ENCODE measurements around the gene COLEC11.
"Not testable (repeated sequence)": the region's sequence is repeated elsewhere in the genome, so short reads cannot be mapped to it uniquely, and the experiment has no call there.

COLEC11 gene

GRCh38 chr2:3594493-3595281 is at the start of gene COLEC11:
Gene COLEC11 (plus strand): TSS chr2:3595112. CDS start chr2:3604341, 9,229 bp downstream.
- DNase-seq (ENCODE audit: low read depth) = no peak

- no peak for DNase-seq (ENCODE audit: low read depth)
Observed at GRCh38 chr2:3545788-3546478, 49.0 kb upstream of the COLEC11 start.

GRCh38 chr2:3547915-3548314 is 47.0 kb upstream of the COLEC11 start:
- no peak for DNase-seq (ENCODE audit: low read depth)

GRCh38 chr2:3553946-3554345 is 41.0 kb upstream of the COLEC11 start:
- no peak for DNase-seq (ENCODE audit: low read depth)

- DNase-seq (ENCODE audit: low read depth) = no peak
Observed at GRCh38 chr2:3557639-3558204, 37.2 kb upstream of the COLEC11 start.

GRCh38 chr2:3558205-3559014 is 36.5 kb upstream of the COLEC11 start, which contains the start of gene RNASEH1:
Gene RNASEH1 (minus strand): TSS chr2:3558333. CDS start chr2:3558260, 73 bp downstream.
- peak; percentile 86 for DNase-seq (ENCODE audit: low read depth)

- DNase-seq (ENCODE audit: low read depth) = no peak
Observed at GRCh38 chr2:3563521-3563976, 31.4 kb upstream of the COLEC11 start.

GRCh38 chr2:3565117-3565516 is 29.8 kb upstream of the COLEC11 start:
- no peak for DNase-seq (ENCODE audit: low read depth)

GRCh38 chr2:3566806-3567205 is 28.1 kb upstream of the COLEC11 start:
- DNase-seq (ENCODE audit: low read depth) = no peak

- not testable (repeated sequence) for DNase-seq (ENCODE audit: low read depth)
Observed at GRCh38 chr2:3569656-3570055, 25.3 kb upstream of the COLEC11 start.

GRCh38 chr2:3571284-3571683 is 23.6 kb upstream of the COLEC11 start:
- DNase-seq (ENCODE audit: low read depth) = no peak

GRCh38 chr2:3572620-3573019 is 22.3 kb upstream of the COLEC11 start:
- no peak for DNase-seq (ENCODE audit: low read depth)

- no peak for DNase-seq (ENCODE audit: low read depth)
Observed at GRCh38 chr2:3574155-3574554, 20.8 kb upstream of the COLEC11 start.

GRCh38 chr2:3575534-3576262 is 19.2 kb upstream of the COLEC11 start:
- DNase-seq (ENCODE audit: low read depth) = no peak

GRCh38 chr2:3576263-3576630 is 18.7 kb upstream of the COLEC11 start:
- not testable (repeated sequence) for DNase-seq (ENCODE audit: low read depth)

GRCh38 chr2:3578987-3579386 is 15.9 kb upstream of the COLEC11 start:
- no peak for DNase-seq (ENCODE audit: low read depth)

GRCh38 chr2:3580449-3580848 is 14.5 kb upstream of the COLEC11 start:
- DNase-seq (ENCODE audit: low read depth) = no peak

- DNase-seq (ENCODE audit: low read depth) = no peak
Observed at GRCh38 chr2:3581367-3582262, 13.3 kb upstream of the COLEC11 start.

GRCh38 chr2:3584076-3584475 is 10.8 kb upstream of the COLEC11 start:
- DNase-seq (ENCODE audit: low read depth) = no peak

GRCh38 chr2:3584608-3585260 is 10.2 kb upstream of the COLEC11 start:
- DNase-seq (ENCODE audit: low read depth) = no peak
